ENCODE results near the gene SF3B3.

DNA sequence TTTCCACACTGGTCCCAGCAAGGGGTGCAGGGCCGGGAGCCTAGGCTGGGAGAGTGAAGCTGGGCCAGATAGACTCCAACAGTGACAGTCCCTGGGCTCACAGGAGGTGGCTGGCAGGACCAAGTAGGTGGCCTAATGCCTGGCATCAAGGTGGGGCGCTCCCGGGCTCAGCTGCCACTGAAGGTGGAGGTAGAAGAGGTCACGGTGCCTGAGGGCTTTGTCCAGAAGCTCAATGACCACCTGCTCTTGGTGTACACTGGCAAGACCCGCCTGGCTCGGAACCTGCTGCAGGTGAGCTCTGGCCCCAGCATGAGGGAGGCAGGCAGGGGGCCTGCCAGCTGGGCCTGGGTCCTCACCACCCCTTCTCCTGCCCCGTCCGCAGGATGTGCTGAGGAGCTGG is 45.4 kb upstream of the SF3B3 start:
- TF ChIP-seq, protein P1, sequence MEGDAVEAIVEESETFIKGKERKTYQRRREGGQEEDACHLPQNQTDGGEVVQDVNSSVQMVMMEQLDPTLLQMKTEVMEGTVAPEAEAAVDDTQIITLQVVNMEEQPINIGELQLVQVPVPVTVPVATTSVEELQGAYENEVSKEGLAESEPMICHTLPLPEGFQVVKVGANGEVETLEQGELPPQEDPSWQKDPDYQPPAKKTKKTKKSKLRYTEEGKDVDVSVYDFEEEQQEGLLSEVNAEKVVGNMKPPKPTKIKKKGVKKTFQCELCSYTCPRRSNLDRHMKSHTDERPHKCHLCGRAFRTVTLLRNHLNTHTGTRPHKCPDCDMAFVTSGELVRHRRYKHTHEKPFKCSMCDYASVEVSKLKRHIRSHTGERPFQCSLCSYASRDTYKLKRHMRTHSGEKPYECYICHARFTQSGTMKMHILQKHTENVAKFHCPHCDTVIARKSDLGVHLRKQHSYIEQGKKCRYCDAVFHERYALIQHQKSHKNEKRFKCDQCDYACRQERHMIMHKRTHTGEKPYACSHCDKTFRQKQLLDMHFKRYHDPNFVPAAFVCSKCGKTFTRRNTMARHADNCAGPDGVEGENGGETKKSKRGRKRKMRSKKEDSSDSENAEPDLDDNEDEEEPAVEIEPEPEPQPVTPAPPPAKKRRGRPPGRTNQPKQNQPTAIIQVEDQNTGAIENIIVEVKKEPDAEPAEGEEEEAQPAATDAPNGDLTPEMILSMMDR (optimal IDR thresholded peaks at IDR 0.05 in 1 of 3, IDR thresholded peaks at IDR 0.05 in 1 of 3, conservative IDR thresholded peaks at IDR 0.05 in 1 of 3; ENCODE audit: extremely low read depth in 1 of 3, insufficient read depth in 2 of 3, low read length in 3 of 3): no peak
- no peak for TF ChIP-seq EZH2 (IDR thresholded peaks at IDR 0.05; ENCODE audit: low read length)
